RWPE2 (cell line): ENCODE results near the gene PCYT1A.

Source experiments
- ATAC-seq: fragments of 200-7000 bp; cut with Tn5 transposase; 3 replicates; pipeline ENCODE4 v1.9.1; 2021; ENCODE audit warnings: low read depth
- DNase-seq: peaks from one replicate; pipeline ENCODE4 v3.0.0-alpha.2; 2020; ENCODE audit warnings: low spot score
- H3K27ac ChIP-seq: fragments of 450-650 bp; 2 replicates; pipeline ENCODE4 v1.5.1; 2017; ENCODE audit warnings: mild to moderate bottlenecking; ENCODE audit not compliant: poor library complexity, severe bottlenecking
- H3K27me3 ChIP-seq: fragments of 250-450 bp; sonication (Bioruptor Pico); 2 replicates; pipeline ENCODE4 v1.5.1; 2021; ENCODE audit warnings: mild to moderate bottlenecking, moderate library complexity; ENCODE audit not compliant: insufficient read depth, poor library complexity, severe bottlenecking
- H3K36me3 ChIP-seq: fragments of 250-450 bp; sonication (Bioruptor Pico); 2 replicates; pipeline ENCODE4 v1.5.1; 2020; ENCODE audit warnings: low read depth, mild to moderate bottlenecking, moderate library complexity
- H3K4me1 ChIP-seq: fragments of 250-450 bp; sonication (Bioruptor Pico); 2 replicates; pipeline ENCODE4 v1.5.1; 2021; ENCODE audit warnings: mild to moderate bottlenecking, moderate library complexity; ENCODE audit not compliant: insufficient read depth, poor library complexity, severe bottlenecking
- H3K4me3 ChIP-seq: fragments of 250-450 bp; sonication (Bioruptor Pico); 2 replicates; pipeline ENCODE4 v1.5.1; 2021; ENCODE audit warnings: mild to moderate bottlenecking, moderate library complexity; ENCODE audit not compliant: severe bottlenecking
- H3K9me3 ChIP-seq: fragments of 250-450 bp; sonication (Bioruptor Pico); 2 replicates; pipeline ENCODE4 v1.5.1; 2021; ENCODE audit warnings: mild to moderate bottlenecking, moderate library complexity; ENCODE audit not compliant: severe bottlenecking
- TF ChIP-seq, protein P1 (sequence below): fragments of 450-650 bp; IDR thresholded peaks from one replicate; pipeline ENCODE4 v1.5.1; 2017; ENCODE audit warnings: mild to moderate bottlenecking, moderate library complexity; ENCODE audit not compliant: poor library complexity, severe bottlenecking

PCYT1A gene

DNA sequence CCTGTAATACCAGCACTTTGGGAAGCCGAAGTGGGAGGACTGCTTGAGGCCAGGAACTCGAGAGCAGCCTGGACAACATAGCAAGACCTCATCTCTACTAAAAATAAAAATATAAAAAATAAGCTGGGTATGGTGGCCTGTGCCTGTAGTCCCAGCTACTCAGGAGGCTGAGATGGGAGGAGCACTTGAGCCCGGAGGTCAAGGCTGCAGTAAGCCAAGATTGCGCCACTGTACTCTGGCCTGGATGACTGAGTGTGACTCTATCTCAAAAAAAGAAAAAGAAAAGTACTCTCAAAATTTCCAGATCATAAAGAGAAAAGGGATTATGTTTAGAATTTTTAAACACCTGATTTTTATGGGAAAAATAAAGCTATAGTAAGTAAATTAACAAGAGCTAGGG is 47.1 kb downstream of the PCYT1A start:
- no peak for ATAC-seq
- H3K36me3 ChIP-seq, result peaks cover 48% of the 10 kb centered on the region

DNA sequence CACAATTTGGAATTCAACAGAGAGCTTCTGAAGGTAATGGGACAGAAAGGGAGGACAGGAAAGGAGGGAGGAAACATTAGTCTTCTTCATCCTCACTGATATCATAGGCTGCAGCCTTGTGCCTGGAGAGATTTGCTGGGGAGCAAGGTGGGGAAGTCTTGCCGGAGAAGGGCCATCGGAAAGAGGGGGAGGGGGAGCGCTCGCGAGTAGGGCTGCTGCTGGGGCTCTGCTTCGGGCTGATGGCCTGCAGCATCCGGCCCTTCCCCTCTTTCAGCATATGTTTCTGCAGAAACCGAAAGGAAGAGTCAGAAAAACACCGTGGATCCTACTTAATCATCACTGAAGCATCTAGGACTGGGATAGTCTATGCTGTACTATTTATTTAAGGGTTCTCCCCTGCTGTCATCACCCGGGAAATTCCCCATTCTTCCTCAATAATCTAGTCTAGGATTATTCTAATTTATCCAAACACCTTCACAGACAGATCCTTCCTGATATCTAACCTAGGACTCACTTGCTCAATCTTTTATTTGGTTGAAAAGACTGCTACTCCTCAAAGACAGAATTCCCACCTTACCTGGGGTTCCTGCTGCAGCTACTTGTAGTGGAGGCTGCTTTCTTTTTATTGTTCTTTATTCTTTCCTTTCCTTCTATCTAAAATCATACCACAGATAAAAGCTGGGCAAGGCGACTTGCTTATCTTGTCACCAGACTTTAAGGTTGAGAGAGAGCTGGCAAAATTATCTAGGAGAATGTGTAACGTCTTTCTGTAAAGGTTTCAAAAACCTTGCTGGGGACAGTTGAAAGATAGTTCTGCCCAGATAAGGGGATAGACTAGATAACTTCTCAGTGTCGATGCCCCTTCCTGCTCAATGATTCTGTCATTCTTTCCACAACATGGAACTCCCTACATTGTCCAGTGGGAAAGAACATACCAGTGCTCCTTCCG is 48.6 kb downstream of the PCYT1A start:
- TF ChIP-seq, protein P1, sequence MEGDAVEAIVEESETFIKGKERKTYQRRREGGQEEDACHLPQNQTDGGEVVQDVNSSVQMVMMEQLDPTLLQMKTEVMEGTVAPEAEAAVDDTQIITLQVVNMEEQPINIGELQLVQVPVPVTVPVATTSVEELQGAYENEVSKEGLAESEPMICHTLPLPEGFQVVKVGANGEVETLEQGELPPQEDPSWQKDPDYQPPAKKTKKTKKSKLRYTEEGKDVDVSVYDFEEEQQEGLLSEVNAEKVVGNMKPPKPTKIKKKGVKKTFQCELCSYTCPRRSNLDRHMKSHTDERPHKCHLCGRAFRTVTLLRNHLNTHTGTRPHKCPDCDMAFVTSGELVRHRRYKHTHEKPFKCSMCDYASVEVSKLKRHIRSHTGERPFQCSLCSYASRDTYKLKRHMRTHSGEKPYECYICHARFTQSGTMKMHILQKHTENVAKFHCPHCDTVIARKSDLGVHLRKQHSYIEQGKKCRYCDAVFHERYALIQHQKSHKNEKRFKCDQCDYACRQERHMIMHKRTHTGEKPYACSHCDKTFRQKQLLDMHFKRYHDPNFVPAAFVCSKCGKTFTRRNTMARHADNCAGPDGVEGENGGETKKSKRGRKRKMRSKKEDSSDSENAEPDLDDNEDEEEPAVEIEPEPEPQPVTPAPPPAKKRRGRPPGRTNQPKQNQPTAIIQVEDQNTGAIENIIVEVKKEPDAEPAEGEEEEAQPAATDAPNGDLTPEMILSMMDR, result no peak
- Histone ChIP-seq H3K27ac (no peak overlapping the region), H3K36me3 (peaks cover 43% of the 10 kb centered on the region), H3K4me3 (no peak overlapping the region), H3K9me3 (no peaks in the 10 kb centered on the region), H3K27me3 (no peaks in the 10 kb centered on the region), H3K4me1 (no peaks in the 10 kb centered on the region)
- ATAC-seq (peak; percentile 25; the same call in 1 of the 3 replicates), DNase-seq (no peak)

More for the DNA sequence above, 47.1 kb downstream of the PCYT1A start:
- Histone ChIP-seq H3K4me3 (no peak overlapping the region), H3K4me1 (no peaks in the 10 kb centered on the region), H3K27ac (no peak overlapping the region), H3K9me3 (no peaks in the 10 kb centered on the region), H3K27me3 (no peaks in the 10 kb centered on the region)
- DNase-seq, result no peak
- TF ChIP-seq, protein P1, result no peak

DNA sequence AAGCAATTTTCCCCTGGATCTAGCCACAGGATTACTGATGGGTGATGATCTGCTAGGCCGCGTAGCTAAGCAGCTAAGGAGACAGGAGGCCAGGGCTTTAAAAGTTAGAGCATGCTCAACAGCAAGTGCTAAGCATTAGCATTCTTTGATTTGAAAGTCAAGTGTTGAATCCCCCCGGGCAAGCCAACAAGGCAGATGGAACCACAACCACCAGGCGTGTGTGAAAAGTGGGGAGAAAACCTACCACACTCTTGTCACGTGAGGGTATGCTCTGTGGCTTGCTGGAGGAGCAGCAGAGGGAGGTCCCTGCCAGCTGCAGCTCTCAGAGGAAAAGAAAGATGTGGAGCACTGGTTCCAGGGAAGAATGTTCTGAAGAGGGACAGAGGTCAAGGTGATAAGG is 50.3 kb downstream of the PCYT1A start:
- Histone ChIP-seq H3K9me3 (no peaks in the 10 kb centered on the region), H3K36me3 (peaks cover 35% of the 10 kb centered on the region), H3K4me1 (no peaks in the 10 kb centered on the region), H3K27ac (no peak overlapping the region), H3K27me3 (no peaks in the 10 kb centered on the region), H3K4me3 (no peak overlapping the region)
- TF ChIP-seq, protein P1, result no peak
- no peak for DNase-seq
- ATAC-seq, result no peak

DNA sequence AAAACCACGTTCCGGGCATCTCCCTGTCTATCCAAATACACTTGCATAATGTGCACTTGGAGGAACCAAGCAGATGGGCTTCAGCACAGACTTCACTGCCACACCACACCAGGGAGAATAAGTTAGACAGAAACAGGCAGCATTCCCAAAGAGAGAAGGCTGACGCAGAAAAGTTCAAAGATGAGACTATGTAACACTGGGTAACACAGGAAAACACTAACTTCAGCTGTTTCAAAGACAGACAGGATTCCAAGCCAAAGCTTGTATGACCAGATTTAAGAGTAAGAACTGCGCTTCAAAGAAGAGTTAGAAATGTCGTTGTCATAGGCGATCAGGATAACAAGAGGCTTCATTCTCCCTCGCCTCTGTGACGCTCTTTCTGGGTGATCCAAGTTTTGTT is 51.3 kb downstream of the PCYT1A start:
- Histone ChIP-seq H3K27me3 (no peaks in the 10 kb centered on the region), H3K4me3 (no peak overlapping the region), H3K27ac (no peak overlapping the region), H3K36me3 (peaks cover 26% of the 10 kb centered on the region), H3K4me1 (no peaks in the 10 kb centered on the region), H3K9me3 (no peaks in the 10 kb centered on the region)
- ATAC-seq (no peak), DNase-seq (no peak)
- TF ChIP-seq, protein P1, result no peak
